Measurements from ENCODE around the gene SLC15A3.

SLC15A3 gene

GRCh38 chr11:60927600-60927999, 24.4 kb downstream of the SLC15A3 start:
- DNase-seq, result no peak
- ATAC-seq (ENCODE audit: insufficient read depth, low read depth), result no peak
- H3K4me1 ChIP-seq (ENCODE audit: insufficient read depth, low read length), result no peaks in the 10 kb centered on the region

GRCh38 chr11:60927061-60927592, 24.8 kb downstream of the SLC15A3 start:
- no peak for TF ChIP-seq EZH2 (IDR thresholded peaks at IDR 0.05; ENCODE audit: borderline replicate concordance, low read depth, low read length, severe bottlenecking)
- no peak for TF ChIP-seq CTCF (IDR thresholded peaks at IDR 0.05; ENCODE audit: borderline replicate concordance, extremely low read depth, low read length, poor library complexity, severe bottlenecking)
- no peaks in the 10 kb centered on the region for H3K9me3 ChIP-seq (ENCODE audit: insufficient read depth, low read length, severe bottlenecking)
- H3K4me2 ChIP-seq (ENCODE audit: insufficient read depth, low read length), result no peak overlapping the region
- no peak overlapping the region for H3K27ac ChIP-seq (ENCODE audit: low read length)
- no peak overlapping the region for H3K4me3 ChIP-seq (ENCODE audit: low read depth in 1 of 2, low read length in 2 of 2)
- no peaks in the 10 kb centered on the region for H3K79me2 ChIP-seq (ENCODE audit: insufficient read depth, low read length)
- peaks cover 17% of the 10 kb centered on the region for H3K36me3 ChIP-seq (ENCODE audit: insufficient read depth, low read length)
- H2AFZ ChIP-seq (ENCODE audit: low read depth, low read length), result no peak overlapping the region
- no peaks in the 10 kb centered on the region for H3K4me1 ChIP-seq (ENCODE audit: insufficient read depth, low read length)
- no peaks in the 10 kb centered on the region for H3K27me3 ChIP-seq (ENCODE audit: insufficient read depth, low read length, poor library complexity)
- H4K20me1 ChIP-seq (ENCODE audit: insufficient read depth, low read length), result peaks cover 22% of the 10 kb centered on the region
- H3K9ac ChIP-seq (ENCODE audit: low read depth, low read length), result no peak overlapping the region
- no peak for ATAC-seq (ENCODE audit: insufficient read depth, low read depth)
- no peak for DNase-seq

More at GRCh38 chr11:60927600-60927999, 24.4 kb downstream of the SLC15A3 start:
- Histone ChIP-seq H3K79me2 (ENCODE audit: insufficient read depth, low read length) (no peaks in the 10 kb centered on the region), H3K4me2 (ENCODE audit: insufficient read depth, low read length) (no peak overlapping the region), H3K9me3 (ENCODE audit: insufficient read depth, low read length, severe bottlenecking) (no peaks in the 10 kb centered on the region), H3K4me3 (ENCODE audit: low read depth in 1 of 2, low read length in 2 of 2) (no peak overlapping the region), H4K20me1 (ENCODE audit: insufficient read depth, low read length) (peaks cover 17% of the 10 kb centered on the region), H3K9ac (ENCODE audit: low read depth, low read length) (no peak overlapping the region), H3K36me3 (ENCODE audit: insufficient read depth, low read length) (peaks cover 12% of the 10 kb centered on the region), H3K27ac (ENCODE audit: low read length) (no peak overlapping the region), H3K27me3 (ENCODE audit: insufficient read depth, low read length, poor library complexity) (no peaks in the 10 kb centered on the region), H2AFZ (ENCODE audit: low read depth, low read length) (no peak overlapping the region)
- TF ChIP-seq EZH2 (IDR thresholded peaks at IDR 0.05; ENCODE audit: borderline replicate concordance, low read depth, low read length, severe bottlenecking) (no peak), CTCF (IDR thresholded peaks at IDR 0.05; ENCODE audit: borderline replicate concordance, extremely low read depth, low read length, poor library complexity, severe bottlenecking) (no peak)

GRCh38 chr11:60926500-60926899, 25.5 kb downstream of the SLC15A3 start:
- TF ChIP-seq EZH2 (IDR thresholded peaks at IDR 0.05; ENCODE audit: borderline replicate concordance, low read depth, low read length, severe bottlenecking) (no peak), CTCF (IDR thresholded peaks at IDR 0.05; ENCODE audit: borderline replicate concordance, extremely low read depth, low read length, poor library complexity, severe bottlenecking) (no peak)
- DNase-seq (no peak), ATAC-seq (ENCODE audit: insufficient read depth, low read depth) (no peak)
- H3K4me2 ChIP-seq (ENCODE audit: insufficient read depth, low read length), result no peak overlapping the region
- H3K4me3 ChIP-seq (ENCODE audit: low read depth in 1 of 2, low read length in 2 of 2), result no peak overlapping the region
- H3K79me2 ChIP-seq (ENCODE audit: insufficient read depth, low read length), result no peaks in the 10 kb centered on the region
- H3K27ac ChIP-seq (ENCODE audit: low read length), result no peak overlapping the region
- no peaks in the 10 kb centered on the region for H3K9me3 ChIP-seq (ENCODE audit: insufficient read depth, low read length, severe bottlenecking)
- no peak overlapping the region for H2AFZ ChIP-seq (ENCODE audit: low read depth, low read length)
- H4K20me1 ChIP-seq (ENCODE audit: insufficient read depth, low read length), result peaks cover 28% of the 10 kb centered on the region
- H3K36me3 ChIP-seq (ENCODE audit: insufficient read depth, low read length), result peaks cover 23% of the 10 kb centered on the region
- no peak overlapping the region for H3K9ac ChIP-seq (ENCODE audit: low read depth, low read length)
- no peaks in the 10 kb centered on the region for H3K4me1 ChIP-seq (ENCODE audit: insufficient read depth, low read length)
- H3K27me3 ChIP-seq (ENCODE audit: insufficient read depth, low read length, poor library complexity), result no peaks in the 10 kb centered on the region

Measured in DND-41 (cell line).